Omental fat pad (tissue), 4 donors: ENCODE data around the gene LRRN3. TPM values are rescaled to one million over a fixed set of nuclear protein-coding genes. Genes with fewer than 3 reads are reported as not detected.

Experiments
- ATAC-seq: fragments of 150-250 bp; one replicate; pipeline ENCODE4 v1.9.1; 2016; ENCODE audit warnings: mild to moderate bottlenecking, moderate library complexity; ENCODE audit not compliant: low FRiP score
- DNase-seq: peaks from one replicate; pipeline ENCODE4 v3.0.0-alpha.2; 2019; ENCODE audit warnings: low spot score
- CTCF ChIP-seq, 3 donors: fragments of 450-650 bp; IDR thresholded peaks; one replicate each; pipeline ENCODE4 v1.5.1; 2016 to 2017; ENCODE audit warnings: antibody characterized with exemption in 3 of 3, mild to moderate bottlenecking in 3 of 3, moderate library complexity in 2 of 3
- total RNA-seq, 4 donors: library from RNA; depleted of rRNA; stranded (reverse); fragments of >200 nt; gene quantifications; one replicate each; pipeline ENCODE4 v1.1.0, GENCODE V29; 2016

The LRRN3 gene
- total RNA-seq, 4 donors from 2014 or later: 1.7 to 5.3 (median 2.7) TPM

GRCh38 chr7:111172564-111173257 is 81.8 kb downstream of the LRRN3 start:
- TF ChIP-seq CTCF (IDR thresholded peaks at IDR 0.05): no peak
- ATAC-seq: no peak

GRCh38 chr7:111173528-111173927 is 82.6 kb downstream of the LRRN3 start:
- no peak for ATAC-seq
- no peak for TF ChIP-seq CTCF (IDR thresholded peaks at IDR 0.05)
- no peak for DNase-seq

More at GRCh38 chr7:111172564-111173257, 81.8 kb downstream of the LRRN3 start:
- no peak for DNase-seq

- no peak for DNase-seq
- no peak for ATAC-seq
- no peak for TF ChIP-seq CTCF (IDR thresholded peaks at IDR 0.05)
Observed at GRCh38 chr7:111173990-111174389, 83.1 kb downstream of the LRRN3 start.

GRCh38 chr7:111174510-111174909 is 83.6 kb downstream of the LRRN3 start:
- no peak for TF ChIP-seq CTCF (IDR thresholded peaks at IDR 0.05)
- DNase-seq (no peak), ATAC-seq (no peak)
